GM21390 (cell line): ENCODE measurements around the gene GALR2.

ENCODE experiments used
- ATAC-seq: cut with Tn5 transposase; IDR thresholded peaks from one replicate; pipeline ENCODE4 v1.9.1; 2021; ENCODE audit not compliant: unreplicated experiment

GALR2 gene

DNA sequence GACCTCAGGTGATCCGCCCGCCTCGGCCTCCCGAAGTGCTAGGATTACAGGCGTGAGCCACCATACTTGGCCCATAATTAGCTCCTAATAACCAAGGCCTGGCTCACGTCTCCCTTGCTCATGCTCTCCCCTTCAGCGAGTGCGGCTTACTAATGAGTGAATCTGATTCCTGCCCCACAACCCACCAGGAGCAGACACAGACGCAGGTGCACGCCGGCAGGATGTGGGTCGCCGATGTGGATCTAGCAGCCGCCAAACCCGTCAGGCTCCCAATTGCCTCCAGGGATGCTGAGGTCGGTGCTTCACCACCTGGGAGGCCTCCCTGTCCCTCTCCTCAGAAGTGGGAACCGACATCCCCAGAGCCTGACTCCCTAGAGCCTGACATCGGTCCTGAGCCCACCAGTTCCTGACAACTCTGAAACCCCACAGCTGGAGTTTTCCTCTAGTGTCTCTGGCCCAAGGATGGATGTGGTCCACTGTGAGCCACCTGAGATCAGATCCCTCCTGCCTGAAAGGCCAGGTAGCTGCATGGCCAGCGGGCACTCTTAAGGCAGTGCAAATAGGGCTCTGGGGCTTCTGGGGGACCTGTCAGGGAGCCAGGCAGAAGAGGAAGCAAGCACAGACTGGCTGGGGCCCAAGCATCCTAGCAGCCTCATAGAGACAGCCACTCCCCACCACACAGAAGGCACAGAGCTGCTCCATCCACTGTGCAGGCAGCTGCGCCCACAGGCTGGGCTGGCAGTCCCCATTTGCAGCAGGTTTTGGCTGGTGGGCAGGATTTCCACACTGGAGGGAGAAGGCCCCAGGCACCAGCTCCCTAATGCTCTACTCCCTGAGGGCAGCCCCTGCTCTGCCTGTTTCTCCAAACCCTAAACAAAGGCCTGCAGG lies 18.2 kb downstream of the GALR2 start:
- no peak for ATAC-seq

DNA sequence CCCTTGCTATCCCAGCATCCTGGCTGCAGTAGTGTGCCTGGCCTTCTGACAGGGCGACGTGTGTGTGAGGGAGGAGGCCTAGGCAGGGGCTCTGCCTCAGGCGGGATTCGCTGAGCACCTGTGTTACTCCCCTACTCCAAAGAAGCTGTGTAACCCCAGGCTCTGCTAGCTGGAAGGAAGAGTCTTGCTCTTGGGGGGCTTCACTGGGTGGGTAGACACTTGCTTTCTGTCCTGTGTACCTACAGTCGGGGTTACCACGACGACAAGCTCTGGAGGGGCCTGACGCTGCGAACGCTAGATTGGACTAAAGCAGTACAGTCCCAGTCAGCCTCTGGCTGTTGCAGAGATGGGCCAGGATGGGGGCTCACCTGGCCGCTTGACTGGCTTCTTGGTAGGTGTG lies 19.5 kb downstream of the GALR2 start:
- ATAC-seq, result no peak

DNA sequence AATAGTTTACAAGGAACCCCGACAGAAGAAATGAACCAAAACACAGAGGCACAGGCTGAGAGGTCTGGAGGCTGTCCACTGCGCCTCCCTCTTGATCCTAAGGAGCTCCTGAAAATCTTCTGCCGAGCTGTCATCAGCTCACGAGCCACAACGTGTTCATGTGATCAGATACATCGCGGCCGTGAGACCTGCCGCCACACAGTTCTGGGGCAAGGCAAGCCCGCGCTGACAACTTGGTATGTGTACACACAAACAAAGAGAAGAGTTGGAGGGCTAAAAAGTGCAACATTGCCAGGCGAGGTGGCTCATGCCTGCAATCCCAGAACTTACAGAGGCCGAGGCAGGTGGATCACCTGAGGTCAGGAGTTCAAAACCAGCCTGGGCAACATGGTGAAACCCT lies 21.4 kb downstream of the GALR2 start:
- no peak for ATAC-seq

DNA sequence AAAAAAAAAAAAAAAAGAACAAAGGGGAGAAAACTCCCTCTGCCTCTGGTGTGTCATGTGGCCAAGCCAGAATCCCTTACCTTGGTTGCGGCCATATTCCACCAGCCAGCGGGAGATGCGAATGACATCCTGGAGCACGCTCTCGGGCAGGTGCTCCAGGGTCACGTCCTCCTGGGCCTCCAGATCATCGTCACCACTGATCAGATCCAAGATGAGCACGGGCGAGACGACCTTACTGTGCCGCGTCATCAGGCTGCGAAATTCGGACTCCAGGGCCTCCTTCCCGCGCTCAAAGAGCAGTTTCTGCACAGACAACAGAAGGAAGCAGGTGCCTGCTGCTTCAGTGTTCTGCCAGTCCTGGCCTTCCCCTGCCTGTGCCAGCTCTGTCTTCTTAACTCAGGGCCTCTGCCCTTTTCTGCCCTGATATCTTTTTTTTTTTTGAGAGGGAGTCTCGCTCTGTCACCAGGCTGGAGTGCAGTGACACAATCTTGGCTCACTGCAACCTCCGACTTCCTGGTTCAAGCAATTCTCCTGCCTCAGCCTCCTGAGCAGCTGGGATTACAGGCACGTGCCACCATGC lies 23.2 kb downstream of the GALR2 start:
- no peak for ATAC-seq

- no peak for ATAC-seq
These were observed 28.3 kb downstream of the GALR2 start for GRCh38 chr17:76102944-76103273.

DNA sequence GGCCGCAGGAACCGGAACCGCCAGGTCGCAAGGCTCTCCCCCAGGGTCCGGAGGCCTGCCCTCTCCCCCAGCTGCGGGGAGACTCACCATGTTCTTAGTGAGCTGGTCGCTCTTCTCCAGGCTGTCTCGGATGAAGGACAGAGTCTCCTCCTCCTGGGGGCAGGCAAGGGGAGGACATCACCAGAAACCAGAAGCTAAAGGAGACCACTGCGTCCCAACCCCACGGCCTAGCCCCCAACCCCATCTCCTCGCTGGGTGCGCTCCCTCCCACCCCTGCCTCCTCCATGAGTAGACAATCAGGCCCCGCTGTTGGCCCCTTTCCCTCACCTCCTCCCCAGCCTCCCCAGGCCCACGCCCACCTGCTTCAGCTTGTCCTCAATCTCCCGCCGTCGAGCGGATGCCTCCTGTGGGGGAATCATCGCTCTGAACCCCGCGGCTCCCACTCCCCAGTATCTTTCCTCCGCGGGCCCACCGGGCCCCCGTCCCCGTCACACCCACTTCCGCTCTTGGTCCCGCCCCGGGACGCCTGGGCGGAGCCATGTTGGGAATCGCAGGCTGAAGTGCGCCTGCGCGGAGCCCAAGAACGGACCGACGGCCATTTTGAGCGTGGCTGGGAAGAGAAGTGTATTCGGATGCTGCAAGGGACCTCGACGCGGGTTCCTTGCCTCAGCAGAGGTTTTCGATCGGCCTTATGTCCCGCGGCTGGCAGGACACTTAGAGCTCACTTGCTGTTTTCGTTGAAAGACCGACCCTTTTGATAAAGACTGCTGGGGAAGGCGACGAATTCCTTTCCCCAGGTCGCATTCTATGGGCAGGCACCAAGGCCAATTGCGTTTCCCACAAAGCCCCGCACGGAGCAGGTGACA lies 28.9 kb downstream of the GALR2 start, which contains the start of gene EXOC7:
TSS of gene EXOC7 (minus strand) at position 514 of the 866 bp plus-strand sequence. CDS start at position 419, 95 bp downstream.
- ATAC-seq, result peak; percentile 76

DNA sequence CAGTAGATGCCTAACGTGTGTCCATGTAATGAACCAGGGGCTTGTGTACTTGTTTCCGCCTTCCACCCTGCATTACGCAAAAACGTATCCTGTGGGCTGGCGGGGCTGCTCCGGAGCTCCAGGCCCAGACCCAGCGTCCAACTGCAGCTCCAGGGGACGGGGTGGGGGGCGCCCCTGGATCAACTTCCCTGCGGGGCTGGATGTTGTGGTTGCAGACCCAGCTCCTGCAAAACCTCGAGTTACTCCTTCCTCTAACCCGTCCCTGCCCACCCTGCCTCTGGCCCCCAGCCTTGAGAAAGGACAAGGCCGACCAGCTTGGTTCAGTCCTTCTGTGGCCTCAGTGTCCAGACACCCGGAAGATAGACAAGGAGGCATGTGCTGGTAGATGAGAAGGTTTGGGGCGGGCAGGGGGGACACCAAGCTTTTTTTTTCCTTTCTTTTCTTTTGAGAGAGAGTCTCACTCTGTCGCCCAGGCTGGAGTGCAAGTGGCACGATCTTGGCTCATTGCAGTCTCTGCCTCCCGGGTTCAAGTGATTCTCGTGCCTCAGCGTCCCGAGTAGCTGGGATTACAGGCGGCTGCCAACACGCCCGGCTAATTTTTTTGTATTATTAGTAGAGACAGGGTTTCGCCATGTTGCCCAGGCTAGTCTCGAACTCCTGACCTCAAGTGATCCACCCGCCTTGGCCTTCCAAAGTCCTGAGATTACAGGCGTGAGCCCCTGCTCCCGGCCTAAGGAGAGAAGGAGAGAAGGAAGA lies 29.7 kb downstream of the GALR2 start:
- ATAC-seq, result peak; percentile 8

GRCh38 chr17:76104896-76105231 lies 30.3 kb downstream of the GALR2 start:
- no peak for ATAC-seq

GRCh38 chr17:76106703-76107102 lies 32.1 kb downstream of the GALR2 start:
- ATAC-seq, result no peak

- ATAC-seq, result no peak
These were observed 32.9 kb downstream of the GALR2 start for GRCh38 chr17:76107509-76107908.

DNA sequence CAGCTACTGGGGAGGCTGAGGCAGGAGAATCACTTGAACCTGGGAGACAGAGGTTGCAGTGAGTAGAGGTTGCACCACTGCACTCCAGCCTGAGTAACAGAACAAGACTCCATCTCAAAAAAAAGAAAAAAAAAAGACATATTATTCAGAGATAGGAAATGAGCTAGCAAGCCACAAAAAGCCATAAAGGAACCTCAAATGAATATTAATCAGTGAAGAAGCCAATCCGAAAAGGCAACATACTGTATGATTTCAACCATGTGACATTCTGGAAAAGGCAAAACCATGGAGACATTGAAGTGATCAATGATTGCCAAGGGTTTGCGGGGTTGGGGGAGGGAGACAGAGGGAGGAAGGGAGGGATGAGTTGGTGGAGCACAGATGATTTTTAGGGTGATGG lies 37.4 kb downstream of the GALR2 start:
- ATAC-seq, result no peak

GRCh38 chr17:76115138-76115754 lies 40.7 kb downstream of the GALR2 start:
- no peak for ATAC-seq

DNA sequence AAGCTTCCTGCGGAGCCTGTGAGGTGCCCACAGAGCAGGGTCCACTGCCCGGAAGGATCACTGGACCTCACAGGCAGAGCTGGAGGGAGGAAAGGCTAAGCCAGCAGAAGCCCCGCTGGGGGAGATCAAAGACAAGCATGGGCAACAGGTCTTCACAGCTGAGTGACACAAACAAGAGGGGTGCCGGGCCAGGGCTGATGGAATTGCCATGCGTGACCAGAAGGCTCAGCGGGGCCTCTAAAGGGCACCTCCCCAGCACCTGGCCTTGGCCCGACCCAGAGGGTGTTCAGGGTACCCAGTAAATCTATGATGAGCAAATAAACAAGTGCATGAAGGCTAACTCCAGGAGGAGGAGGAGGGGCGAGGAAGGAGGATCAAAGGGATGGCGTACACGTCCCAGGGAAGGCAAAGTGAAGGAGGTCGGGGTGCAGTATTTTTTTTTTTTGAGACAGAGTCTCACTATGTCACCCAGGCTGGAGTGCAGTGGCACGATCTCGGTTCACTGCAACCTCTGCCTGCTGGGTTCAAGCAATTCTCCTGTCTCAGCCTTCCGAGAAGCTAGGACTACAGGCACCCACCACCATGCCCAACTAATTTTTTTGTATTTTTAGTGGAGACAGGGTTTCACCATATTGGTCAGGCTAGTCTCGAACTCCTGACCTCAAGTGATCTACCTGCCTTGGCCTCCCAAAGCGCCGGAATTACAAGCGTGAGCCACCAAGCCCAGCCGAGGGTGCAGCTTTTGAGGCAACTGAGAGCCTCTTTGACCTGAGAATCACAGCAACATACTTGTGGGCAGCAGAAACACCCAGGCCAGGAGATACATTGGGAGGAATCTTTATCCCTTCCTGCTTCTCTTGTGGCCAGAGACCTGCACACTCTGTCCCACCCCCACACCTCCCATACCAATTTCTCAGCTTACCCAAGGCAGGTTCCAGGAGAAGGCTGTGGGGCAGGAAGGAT lies 45.1 kb downstream of the GALR2 start:
- ATAC-seq, result no peak

- no peak for ATAC-seq
These were observed 46.1 kb downstream of the GALR2 start for GRCh38 chr17:76120658-76121008.

DNA sequence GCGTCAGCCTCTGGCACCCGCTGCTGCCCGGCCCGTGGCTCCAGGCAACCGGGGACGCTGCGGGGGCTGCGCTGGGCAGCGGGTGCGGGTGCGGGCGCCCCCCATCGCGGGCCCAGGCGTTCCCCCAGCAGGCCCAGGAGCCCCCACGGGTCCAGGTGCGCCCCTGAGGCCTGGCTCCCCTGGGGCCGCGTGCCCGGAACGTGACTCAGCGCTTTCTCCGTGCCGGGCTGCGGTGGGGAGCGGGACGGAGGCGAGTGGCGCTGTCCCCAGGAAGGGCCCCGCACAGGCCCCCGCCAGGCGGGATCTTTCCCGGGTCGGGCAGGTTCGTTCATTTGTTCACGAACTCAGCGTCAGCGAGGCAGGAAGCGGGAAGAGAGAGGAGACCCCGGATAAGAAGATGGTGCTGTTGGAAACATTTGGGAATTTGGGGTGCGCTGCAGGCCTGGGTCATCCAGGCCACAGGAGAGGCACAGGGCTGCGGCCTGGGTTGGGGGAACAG lies 47.4 kb downstream of the GALR2 start:
- ATAC-seq, result no peak

- ATAC-seq, result no peak
These were observed 48.0 kb downstream of the GALR2 start for GRCh38 chr17:76122431-76123190.

DNA sequence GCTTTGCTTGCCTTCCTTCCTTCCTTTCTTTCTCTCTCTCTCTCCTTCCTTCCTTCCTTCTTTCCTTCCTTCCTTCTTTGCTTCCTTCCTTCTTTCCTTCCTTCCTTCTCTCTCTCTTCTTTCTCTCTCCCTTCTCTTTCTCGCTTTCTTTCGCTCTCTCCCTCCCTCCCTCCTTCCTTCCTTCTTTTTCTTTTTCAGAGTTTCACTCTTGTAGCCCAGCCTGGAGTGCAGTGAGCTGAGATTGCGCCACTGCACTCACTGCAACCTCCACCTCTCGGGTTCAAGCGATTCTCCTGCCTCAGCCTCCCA lies 48.6 kb downstream of the GALR2 start:
- ATAC-seq, result no peak

- no peak for ATAC-seq
These were observed 49.4 kb downstream of the GALR2 start for GRCh38 chr17:76123749-76124581.
